ENCODE data around the gene LEAP2.

Gene LEAP2

DNA sequence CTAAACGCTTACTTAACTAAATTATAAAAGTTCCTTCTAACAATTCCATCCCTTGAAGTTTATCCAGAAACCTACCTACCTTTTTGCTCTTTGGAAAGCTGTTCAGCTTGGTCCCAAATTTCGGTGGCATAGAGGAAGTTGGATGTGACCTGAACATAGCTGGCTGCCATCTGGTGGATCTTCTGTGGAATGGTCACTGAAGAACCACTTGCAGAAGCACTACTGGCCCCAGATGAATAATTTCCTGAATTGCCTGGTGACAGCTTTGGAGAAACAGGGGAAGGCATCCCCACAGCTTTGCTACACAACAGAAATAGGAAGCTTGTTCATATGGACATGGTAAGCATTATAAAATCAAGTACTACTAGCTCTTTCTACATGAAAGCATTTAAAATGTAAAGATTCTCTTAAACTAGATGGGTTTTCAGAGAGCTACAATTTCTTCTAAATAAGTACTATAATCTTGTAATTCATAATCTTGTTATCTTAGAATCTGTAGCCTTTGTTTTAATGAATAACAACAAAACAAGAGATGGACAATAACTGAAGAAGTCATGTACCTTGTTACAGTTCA, 9.9 kb downstream of the LEAP2 start:
- peak; percentile 2 to 68 for DNase-seq

DNA sequence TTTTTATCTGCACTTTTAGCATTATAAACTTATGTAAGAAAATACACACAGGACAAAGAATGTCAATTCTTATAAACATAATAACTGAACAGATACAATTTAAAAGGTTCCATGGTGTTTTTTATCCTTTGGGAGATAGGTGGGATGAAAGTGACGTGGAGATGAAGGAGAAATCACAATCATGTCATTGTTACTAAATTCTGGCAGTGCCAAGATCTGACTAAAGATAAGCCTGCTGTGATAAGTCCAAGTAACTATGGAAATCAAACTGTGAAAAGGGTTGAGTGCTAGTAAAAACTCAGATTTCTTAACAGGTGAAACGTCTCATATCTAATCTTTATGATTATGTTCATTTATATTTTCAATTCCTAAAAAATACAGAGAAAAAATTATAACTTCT, 11.1 kb downstream of the LEAP2 start:
- no peak for DNase-seq

DNA sequence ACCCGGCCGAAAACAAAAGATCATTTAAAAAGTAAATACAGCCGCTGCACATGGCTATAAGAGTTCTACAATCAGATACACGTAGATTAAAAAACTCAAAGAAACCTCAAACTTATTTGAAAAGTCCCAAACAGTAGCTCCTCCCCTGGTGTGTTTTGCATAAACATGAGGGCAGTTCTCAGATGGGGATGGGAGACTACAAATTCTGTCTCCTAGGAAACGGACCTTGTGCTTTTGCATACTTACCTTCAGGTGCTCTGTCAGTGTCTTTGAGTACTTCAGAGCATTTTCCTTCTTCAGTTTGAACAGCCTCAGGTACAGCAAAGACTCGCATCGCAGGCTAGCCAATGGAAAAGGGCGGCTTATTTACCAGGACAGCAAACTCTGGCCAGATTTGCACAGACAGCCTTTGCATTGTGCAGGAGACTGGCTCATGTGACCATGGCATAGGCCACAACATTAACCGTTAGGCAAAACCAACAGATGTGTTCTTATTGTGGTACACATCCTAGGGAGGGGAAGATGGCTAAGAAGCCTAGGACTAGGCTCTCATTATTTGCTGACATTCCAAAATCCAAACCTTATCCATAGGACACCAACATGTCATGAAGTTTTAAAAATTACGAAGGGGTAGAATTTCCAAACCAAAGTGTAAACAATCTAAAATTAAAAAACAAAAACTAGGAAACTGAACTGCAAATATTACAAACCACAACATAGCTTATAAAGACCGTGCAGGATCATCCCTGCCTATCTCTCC, 12.8 kb downstream of the LEAP2 start:
- peak; percentile 77 to 80 for DNase-seq

DNA sequence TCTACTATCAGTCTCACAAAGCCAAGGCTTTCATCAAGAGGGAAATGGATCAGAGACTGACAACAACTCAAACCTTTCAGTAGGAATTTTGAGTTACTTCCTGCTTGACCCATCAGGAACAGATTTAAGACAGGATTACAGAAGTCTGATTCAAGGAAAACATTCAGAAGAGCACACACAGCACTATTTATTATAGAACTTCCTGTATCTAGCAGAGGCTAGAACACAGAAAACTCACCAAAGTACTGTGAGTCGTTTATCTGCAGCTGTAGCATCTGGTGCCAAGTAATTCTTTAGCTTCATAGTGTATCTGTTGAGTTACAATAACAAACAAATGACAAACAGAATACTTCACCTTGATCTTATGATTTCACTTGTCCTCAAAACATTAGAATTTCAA, 13.8 kb downstream of the LEAP2 start:
- no peak for DNase-seq

DNA sequence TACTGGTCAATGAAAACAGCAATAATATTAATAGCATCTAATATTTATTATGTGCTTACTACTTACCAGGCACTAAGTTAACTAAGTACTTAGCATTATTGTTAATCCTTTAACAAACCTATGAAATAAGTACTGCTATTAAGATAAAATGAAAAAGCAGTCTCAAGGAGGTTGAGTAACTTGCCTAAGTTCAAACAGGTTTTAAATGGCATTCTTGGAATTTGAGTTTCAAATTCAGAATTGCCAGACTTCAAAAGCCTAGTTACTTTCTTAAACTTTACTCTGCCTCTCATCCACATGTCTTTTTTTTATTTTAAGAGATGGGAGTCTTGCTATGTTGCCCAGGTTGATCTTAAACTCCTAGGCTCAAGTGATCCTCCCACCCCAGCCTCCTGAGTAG, 16.0 kb downstream of the LEAP2 start:
- no peak for DNase-seq

DNA sequence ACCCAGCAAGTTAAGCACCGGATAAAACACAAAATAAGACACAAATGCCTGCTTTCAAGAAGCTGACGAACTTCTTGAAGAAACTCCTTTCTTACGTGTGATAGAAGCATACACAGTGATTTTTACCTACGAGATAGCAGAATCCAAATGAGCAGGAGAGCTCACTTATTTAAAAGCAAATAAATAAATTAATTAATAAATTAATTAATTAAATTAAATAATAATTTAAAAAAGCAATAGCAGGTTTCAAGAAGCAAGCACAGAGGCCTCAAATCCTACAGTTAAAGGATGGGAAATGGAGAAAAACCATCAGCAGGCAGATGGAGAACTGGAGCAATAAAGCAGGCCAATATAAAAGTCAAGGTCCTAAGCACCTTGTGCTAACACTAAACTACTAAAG, 17.3 kb downstream of the LEAP2 start:
- DNase-seq, result no peak

DNA sequence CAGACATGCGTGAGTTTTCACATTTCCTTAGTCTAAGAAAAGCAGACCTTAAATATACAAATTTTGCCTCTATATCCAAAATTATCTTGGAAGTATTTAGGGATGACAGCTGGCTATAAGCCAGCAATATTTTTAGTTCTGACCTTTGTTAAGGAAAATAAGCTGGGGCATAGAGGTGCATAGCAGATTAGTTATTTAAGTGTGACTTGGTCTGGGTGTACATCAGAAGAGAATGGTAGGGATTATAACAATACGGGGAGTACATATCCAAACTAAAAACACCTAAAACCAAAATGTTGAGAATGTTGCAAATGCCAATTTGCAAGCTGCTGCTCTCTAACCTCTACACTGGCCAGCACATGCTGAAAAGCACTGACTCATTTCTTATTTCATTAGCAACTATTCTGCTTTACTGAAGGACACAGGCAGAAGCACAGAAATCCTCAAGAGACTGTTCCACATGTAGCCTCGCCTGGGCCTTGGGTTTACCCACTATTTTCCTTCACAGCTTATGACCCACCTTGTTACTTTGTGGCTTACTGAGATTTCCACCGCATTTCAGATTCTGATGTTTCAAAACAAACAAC, 22.3 kb downstream of the LEAP2 start:
- DNase-seq, result no peak

DNA sequence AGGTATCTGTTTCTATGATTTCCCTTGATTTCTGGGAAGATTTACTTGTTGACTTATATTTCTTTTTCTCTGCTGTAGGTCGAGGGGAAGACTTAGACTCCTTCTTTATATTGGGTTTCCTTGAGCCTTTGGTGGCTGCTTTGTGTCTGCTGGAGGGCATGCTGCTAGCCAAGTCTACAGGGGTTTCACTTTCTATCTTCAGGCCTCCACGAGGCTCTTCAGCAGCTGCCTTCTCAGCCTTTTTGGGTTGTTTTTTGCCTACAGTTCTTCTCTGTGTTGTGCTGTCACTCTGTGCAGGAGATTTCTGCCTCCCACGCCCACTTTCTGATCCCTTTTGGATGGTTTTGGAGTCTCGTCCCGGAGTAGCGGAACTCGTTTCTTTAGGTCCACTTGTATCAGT, 23.2 kb downstream of the LEAP2 start:
- no peak for DNase-seq

DNA sequence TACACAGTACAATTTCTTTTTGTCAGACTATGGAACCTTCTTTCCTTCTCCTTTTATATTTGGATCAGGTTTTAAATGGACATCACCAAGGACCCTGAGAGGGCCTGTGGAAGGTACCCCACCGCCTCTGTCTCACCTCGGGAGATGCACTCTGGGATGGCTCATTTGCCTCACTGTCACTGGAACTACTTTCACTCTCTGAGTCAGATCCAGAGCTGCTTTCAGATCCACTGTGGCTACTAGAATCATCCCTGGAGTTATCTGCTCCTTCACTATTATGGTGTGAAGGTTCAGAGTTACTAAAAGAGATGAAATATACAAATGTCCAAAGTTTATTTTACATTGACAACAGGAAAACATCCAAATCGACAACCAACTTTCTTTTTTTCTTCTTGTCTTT, 24.6 kb downstream of the LEAP2 start:
- DNase-seq, result no peak

DNA sequence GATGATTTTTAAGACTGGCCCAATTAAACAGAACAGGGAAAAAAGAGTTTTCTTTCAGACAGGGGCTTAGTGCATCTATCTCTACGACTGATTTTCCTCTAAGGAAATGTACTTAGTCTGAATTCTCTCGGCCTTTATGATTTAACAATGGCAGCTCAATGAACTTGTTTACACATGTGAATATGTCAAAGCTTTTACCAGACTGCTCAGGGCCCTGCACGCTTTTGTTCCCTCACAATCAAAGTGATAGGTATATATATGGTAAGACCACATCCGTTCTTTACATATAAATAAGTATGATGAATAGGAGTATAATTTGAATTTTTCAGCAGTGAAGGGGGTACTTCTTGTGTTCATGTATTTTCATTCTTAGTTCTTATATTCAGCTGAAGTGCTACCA, 27.6 kb downstream of the LEAP2 start:
- DNase-seq, result no peak

DNA sequence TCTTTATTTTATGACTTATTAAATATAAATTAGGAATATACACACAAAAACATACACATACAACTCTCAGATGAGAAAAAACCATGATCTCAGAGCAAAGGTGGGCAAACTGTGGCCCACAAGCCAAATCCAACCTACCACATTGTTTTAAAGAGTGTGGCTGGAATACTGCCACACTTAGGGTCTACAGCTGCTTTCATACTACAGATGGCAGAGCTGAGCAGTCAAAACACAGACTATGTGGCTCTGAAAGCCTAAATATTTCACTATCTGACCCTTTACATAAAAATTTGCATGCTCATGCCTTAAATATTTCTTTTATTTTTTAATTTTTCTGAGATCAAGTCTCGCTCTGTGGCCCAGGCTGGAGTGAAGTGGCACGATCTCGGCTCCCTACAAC, 28.3 kb downstream of the LEAP2 start:
- DNase-seq, result peak in 1 of 2 experiments; percentile 5

DNA sequence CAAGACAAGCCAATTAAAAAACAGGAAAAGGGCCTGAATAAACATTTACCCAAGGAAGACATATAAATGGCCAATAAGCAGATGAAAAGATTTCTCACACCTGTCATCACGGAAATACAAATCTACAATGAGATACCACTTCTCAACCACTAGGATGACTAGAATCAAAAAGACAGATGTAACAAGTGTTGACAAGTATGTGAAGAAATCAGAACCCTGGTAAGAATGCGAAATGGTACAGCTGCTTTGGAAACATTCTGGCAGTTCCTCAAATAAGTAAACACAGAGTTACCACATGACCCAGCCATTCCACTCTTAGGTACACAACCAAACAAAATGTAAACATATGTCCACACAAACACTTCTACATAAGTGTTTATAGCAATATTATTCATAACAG, 32.5 kb downstream of the LEAP2 start:
- no peak for DNase-seq

DNA sequence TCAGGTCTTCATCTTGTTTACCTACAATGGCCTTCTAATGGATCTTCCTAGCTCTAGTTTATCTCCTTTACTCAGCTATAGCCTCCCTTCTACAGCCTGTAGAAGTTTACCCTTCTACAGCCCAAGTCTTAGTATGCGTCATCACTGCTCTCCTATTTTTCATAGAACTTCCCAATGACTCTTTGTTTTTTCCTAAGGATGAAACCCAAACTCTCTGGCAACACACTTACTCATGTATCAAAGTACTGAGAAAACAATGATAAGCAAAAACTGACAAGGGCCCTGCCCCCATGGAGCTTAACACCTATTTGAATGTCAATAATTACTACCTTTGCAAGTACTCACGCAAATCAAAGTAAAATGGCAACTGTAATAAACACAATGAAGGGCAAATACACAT, 33.7 kb downstream of the LEAP2 start:
- DNase-seq, result no peak

DNA sequence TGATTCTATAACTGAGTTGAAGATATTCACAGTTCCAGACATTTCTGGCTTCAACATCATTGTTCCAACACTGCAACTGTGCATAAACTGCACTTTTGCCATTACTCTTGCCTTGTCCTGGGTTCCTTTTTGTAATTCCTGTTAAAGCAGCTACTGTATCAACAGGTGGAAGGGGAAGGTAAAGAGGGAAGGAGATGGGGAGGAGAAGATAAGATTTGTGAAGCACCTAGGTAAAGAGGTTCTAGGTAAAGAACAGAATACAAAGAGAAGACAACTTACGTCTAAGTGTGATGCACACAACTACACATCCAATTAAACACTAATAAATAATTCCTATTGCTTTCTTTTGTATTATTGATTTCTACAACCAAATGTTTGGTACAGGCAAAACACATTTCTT, 36.2 kb downstream of the LEAP2 start:
- no peak for DNase-seq

DNA sequence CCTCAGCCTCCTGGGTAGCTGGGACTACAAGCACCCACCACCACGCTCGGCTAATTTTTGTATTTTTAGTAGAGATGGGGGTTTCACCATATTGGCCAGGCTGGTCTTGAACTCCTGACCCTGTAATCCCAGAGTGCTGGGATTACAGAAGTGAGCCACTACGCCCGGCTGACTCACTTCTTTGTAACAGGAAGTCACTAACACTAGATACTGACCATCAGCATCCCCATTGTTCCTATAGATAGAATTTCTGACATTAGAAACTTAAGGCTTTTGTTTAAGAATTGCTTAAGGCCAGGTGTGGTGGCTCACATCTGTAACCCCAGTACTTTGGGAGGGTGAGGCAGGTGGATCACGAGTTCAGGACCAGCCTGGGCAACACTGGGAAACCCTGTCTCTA, 42.2 kb downstream of the LEAP2 start:
- no peak for DNase-seq

DNA sequence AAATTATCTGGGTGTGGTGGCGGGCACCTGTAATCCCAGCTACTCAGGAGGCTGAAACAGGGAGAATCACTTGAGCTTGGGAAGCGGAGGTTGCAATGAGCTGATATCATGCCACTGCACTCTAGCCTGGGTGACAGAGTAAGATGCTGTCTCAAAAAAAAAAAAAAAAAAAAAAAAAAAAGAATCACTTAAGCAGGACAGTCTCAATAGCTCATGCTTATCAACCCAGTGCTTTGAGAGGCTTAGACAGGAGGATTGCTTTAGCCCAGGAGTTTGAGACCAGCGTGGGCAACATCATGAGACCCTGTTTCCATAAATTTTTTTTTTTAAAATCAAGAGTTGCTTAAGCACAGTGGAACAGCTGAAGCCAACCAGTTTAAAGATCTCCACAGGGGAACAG, 42.6 kb downstream of the LEAP2 start:
- DNase-seq, result no peak
